NCI-H460 (cell line): ENCODE data around the gene IMP3. TPM values are rescaled to one million over a fixed set of nuclear protein-coding genes. Genes with fewer than 3 reads are reported as not detected.
A peak's percentile ranks its signal among the peaks of the same experiment; 100 is the strongest.
"Not testable (repeated sequence)": the region's sequence is repeated elsewhere in the genome, so short reads cannot be mapped to it uniquely, and the experiment has no call there.

Source experiments
- DNase-seq: peaks from one replicate; pipeline ENCODE4 v3.0.0-alpha.2; 2016; ENCODE audit warnings: low read depth; ENCODE audit errors: extremely low read depth
- total RNA-seq: library from RNA; depleted of rRNA; stranded (reverse); fragments of >200 nt; shearing (Covaris generic); gene quantifications from 2 replicates; pipeline ENCODE4 v1.2.3, GENCODE V29; 2014

Gene IMP3
- total RNA-seq, 1 experiment from 2014 or later: 59.8 TPM

DNA sequence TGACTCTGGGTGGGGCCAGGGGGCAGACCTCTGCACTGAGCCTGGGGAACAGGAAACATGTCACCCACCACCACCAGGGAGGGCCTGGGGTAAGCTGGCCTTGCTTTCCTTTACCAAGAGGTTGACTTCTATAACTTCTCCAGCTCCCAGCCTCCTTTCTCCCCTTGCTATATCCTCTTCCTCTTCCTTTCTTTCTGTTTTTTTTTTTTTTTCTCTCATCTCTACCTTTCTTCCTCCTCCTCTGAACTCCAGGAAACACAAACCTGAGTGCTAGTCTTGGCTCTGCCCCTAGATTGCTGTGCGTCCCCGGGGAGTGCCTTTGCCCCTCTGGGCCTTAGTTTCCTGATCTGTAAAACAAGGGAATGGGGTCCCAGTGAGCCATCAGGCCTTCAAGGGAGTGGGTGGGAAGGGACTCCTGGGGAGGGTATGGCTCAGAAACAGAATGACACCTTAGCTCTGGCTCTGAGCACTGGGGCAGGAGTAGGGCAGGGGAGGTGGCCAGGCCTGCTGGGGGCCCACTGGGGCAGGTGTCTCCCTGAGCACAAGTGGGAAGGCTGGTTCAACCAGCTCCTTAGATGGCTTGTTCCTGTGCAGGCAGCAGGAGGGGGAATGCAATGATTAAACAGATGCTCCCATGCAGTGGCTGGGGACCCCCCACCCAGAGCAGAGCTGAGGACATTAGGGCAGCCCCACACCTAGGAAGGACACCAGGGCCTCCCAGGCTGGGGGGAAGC lies 12.0 kb upstream of the IMP3 start:
- no peak for DNase-seq

DNA sequence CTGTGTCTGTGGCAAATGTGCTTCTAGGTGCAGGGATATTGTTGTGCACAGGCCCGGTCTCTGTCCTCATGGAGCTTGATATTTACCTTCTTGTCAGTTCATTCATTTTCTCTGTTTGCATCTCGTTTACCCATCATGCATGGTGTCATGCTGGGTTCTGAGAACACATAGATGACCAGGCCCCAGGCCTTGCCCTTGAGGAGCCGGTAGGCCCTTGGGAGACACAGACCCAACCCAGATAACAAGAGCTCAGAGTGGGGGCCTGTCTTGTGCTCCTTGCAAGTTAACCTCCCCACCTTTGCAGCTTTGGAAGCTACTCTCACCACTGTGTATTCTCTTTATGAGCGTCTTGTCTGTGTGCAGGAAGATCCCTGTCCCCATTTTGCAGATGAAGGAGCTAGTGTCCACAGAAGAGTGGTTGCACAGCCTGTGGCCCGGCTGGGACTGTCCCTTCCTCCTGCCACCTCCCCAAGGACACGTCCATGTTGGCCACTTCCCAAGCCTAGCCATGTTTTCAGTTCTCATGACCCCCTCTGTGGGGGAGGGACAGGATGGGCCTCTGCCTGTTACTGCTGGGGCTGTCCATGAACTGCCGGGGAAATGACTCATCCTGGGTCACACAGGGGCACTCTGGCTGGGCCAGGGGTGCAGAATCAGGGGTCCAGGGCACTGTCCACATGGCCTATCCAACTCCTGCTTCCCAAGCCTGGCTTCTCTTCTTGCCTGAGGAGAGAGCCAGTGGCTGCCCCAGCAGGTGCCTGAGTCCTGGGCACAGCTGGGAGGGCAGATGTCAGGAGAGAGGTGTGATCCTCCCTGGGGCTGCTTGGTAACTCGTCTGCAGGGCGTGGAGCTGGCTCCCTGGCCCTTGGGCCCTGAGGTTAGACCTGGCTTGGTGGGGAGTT lies 11.1 kb upstream of the IMP3 start:
- DNase-seq: no peak

DNA sequence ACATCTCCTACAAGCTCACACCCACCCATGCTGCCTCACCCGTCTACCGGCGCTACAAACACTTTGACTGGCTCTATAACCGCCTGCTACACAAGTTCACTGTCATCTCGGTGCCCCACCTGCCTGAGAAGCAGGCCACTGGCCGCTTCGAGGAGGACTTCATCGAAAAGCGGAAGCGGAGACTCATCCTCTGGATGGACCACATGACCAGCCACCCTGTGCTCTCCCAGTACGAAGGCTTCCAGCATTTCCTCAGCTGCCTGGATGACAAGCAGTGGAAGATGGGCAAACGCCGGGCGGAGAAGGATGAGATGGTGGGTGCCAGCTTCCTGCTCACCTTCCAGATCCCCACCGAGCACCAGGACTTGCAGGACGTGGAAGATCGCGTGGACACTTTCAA lies 9.8 kb upstream of the IMP3 start:
- DNase-seq: no peak

DNA sequence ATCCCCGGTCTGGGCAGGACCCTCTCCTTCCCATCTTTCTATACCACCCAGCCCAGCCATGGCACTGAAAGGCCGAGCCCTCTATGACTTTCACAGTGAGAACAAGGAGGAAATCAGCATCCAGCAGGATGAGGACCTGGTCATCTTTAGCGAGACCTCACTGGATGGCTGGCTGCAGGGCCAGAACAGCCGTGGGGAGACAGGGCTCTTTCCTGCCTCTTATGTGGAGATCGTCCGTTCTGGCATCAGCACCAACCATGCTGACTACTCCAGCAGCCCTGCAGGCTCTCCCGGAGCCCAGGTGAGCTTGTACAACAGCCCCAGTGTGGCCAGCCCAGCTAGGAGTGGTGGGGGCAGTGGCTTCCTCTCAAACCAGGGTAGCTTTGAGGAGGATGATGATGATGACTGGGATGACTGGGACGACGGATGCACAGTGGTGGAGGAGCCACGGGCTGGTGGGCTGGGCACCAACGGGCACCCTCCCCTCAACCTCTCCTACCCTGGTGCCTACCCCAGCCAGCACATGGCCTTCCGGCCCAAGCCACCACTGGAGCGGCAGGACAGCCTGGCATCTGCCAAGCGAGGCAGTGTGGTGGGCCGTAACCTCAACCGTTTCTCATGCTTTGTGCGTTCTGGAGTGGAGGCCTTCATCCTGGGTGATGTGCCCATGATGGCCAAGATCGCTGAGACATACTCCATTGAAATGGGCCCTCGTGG lies 9.2 kb upstream of the IMP3 start:
- DNase-seq: no peak

DNA sequence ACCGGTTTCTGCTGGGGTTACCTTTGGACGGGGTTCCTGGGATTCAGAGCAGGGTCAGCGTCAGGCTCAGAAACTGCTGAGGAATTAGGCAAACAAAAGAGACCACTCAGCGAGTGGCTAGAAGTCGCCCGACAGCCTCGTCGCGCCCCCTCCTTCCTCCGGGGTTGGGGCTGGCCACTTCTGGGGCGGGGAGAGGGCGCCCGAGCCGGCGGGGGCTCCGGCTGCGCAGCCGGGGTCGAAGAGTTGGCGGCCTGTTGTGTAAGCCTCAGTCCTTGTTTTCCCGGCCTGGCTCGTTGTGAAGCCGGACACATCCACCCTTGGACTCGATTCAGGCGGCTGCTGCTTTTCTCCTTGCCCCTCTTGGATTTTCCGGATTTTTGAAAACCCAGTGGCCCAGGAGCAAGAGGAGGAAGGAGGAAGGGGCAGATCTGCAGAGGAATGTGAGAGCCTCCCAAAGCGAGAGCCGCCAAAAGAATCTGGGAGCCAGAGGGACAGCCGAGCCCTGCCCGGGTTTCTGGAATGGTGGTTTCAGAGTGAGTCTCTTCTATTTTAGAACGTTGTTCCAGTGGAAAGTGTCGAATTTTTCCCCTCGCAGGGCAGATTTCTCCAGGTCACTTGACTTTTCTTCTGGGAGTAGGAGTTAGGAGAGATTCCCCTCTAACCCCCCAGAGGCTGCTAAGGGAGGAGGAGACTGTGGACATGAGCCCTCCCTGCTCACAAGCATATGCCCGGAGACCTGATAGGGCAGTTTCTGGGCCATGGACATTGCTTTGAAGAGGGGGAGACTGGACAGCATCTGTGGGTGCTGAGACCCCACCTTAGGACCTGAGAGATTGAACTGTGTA lies 8.4 kb upstream of the IMP3 start:
- DNase-seq: no peak

DNA sequence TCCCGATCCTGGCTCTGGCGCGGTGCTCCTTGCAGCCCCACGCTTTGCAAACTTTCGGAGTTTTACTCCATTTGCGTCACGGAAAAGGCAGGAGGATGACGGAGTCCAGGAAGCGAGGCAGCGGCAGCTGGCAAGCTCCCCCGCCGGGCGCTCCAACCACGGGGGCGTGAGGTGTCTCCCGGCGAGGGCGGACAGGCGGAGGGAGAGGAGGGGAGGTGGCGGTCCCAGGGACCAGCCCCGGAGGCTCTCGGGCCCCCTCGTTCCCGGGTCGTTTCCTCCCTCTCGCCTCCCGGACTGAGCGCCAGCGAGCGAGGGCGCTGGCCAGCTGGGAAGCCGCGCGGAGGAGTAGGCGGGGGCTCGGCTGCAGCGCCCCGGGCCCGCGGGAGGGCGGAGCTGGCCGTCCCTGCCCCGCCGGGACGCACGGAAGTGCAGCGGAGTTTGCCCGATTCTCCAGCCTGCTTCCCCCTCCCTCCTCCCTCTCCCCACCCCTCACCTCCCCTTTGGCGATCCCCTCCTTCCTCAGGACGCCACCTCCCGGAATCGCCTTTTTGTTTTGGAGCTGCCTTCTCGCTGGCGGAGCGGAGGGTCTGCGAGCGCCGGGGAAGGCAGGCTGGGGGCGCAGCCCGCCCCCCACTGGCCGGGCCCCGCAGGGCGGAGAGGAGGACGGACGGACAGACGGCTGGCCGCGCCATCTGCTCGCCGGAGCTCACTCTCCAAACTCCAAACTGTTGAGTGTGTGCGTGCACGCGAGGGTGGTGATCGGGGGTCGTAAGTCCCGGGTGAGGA lies 7.5 kb upstream of the IMP3 start, which contains the start of gene SNX33:
Gene SNX33 (plus strand): TSS at position 543 of the 786 bp plus-strand sequence. CDS start 1,191 bp downstream, outside the sequence.
- DNase-seq: peak; percentile 50

DNA sequence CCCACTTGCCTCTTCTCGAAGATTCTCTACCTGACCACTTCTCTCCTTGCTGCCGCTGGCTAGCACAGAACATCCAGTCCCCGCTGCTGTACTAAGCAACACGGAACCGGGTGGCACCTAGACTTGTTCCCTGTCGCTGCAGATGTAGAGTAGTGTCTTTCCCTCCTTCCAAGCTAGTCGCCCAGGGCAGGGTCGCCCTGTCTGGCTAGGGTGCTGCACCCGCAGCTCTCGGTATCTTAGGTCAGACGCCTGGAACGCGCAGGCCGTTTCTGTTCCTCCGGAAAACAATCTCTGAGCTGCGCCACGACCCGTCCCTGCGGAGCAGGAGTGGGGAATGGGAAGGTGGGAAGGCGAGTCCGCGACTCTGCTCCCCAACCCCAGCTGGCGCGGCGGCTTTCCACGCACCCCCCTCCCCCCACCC lies 6.9 kb upstream of the IMP3 start:
- DNase-seq: no peak

DNA sequence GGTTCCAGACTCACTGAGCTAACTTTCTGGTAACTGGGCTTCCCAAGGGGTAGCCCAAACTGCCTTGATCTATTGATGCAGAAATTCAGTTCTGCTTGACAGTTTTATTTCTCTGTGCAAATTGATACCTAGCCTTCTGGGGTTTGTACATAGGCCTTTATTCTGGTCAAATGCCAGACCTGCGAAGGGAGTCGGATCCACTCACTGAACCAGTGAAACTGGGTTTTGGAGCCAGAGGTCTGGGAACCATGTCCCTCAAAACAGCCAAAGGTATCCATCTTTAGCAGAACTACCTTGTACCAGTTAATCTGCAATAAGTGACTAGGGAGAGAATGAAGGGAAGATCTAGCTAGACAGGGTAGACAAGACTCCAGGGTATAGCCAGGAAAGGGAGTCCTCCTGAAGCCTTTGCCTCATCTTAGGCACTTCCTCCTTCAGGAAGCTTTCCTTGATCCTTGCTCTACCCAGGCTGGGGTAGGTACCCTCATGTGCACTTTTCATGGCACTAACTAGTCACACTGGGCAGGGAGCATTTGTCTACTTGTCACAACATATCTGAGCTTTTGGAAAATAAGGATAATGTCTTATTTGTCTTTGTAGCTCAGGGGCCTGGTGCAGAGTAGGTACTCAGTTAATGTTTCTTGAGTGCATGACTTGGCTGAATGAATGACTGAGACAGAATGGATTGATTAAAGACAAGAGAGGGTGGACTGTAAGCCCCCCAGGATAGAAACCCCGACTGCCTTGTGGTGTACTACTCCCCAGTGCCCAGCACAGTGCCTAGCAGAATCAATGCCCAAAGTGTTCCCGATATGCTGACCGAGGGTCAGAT lies 6.3 kb upstream of the IMP3 start:
- no peak for DNase-seq

DNA sequence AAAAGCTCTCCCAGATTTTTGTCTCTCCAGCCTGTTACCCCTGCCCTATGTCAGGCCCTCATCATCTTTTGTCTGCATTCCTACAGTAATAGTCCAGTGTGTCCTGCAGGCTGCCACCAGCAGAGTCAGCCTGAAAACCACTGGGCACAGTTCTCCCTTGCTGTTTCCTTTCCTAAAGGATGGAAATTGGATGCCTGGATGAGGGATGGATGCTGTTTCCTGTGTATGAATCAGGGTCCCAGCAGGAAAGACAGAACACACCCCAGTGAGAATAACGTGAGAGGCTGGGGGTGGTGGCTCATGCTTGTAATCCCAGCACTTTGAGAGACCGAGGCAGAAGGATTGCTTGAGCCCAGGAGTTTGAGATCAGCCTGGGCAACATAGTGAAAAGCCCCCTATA lies 4.4 kb upstream of the IMP3 start:
- DNase-seq: no peak

DNA sequence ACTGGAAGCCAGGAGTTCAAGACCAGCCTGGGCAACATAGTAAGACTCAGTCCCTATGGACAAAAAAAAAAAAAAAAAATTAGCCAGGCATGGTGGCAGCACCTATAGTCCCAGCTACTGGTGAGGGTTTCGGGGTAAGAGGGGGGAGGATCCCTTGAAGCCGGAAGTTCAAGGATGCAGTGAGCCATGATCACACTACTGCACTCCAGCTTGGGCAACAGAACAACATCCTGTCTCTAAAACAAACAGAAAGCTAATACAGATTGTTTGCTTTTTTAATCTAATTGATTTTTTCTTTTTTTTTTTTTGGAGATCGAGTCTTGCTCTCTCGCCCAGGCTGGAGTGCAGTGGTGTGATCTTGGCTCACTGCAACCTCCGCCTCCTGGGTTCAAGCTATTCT lies 1.6 kb upstream of the IMP3 start:
- DNase-seq: no peak

DNA sequence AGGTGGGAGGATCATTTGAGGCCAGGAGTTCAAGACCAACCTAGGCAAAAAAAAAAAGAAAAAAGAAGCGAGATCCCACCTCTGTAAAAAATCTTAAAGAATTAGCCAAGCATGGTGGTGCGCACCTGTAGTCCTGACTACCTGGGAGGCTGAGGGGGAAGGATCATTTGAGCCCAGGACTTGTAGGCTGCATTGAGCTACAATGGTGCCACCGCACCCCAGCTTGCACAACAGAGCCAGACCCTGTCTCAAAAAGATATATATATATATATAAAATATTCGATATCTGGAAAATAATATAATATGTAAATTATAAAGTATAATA lies 1.1 kb upstream of the IMP3 start:
- DNase-seq: no peak

DNA sequence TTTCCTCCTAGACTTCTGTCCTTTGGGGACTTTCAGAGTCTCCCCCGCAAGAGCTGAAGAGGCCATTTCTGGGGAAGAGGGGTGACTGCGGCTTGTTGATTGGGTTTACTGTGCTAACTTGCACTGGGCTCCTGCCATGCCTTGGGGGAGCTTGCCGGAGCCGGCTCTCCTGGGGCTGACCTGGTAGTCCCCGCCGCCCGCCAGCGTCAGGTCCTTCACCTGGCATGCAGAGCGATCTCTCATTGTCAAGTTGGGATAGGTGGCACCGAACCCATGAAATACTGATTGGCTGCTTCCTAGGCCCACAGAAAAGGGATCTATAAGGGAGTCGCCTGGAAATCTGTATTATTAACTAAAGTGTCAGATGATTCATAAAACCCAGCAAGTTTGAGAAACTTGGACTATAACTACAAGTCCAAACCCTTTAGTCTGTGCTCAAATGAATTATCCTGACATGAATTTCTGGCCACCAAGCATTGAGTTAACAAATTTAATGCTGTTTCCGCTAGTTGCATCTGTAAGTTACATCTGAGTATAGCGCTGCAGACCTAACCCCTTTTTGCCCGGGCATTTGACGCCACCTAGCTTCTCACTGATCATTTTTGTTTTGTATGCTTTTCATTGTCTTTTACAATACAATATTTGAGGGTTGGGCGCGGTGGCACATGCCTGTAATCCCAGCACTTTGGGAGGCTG lies 607 bp upstream of the IMP3 start:
- DNase-seq: peak; percentile 48

DNA sequence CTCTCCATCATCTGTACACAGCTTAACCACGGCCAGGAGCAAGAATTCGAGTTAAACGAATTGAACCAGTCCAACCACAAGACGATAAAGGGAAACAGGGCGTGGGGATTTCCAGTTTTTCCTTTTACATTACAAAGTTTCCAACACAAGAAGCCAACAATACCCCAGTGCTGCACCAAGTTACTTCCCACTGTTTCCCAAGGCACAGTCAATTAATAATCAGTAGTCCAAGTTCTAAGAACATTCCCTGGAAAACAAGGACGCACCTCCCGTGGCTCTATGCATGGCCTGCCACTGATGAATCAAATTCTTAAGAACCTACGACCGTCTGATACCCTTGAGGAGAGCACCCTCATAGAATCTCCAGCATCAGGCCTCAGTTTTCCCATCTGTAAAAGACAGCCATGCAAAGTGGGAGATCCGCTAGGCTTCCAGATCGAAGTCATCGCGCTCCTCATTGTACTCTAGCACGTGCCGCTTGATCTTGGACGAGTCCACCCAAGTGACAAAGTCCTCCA lies 774 bp downstream of the IMP3 start:
- no peak for DNase-seq

DNA sequence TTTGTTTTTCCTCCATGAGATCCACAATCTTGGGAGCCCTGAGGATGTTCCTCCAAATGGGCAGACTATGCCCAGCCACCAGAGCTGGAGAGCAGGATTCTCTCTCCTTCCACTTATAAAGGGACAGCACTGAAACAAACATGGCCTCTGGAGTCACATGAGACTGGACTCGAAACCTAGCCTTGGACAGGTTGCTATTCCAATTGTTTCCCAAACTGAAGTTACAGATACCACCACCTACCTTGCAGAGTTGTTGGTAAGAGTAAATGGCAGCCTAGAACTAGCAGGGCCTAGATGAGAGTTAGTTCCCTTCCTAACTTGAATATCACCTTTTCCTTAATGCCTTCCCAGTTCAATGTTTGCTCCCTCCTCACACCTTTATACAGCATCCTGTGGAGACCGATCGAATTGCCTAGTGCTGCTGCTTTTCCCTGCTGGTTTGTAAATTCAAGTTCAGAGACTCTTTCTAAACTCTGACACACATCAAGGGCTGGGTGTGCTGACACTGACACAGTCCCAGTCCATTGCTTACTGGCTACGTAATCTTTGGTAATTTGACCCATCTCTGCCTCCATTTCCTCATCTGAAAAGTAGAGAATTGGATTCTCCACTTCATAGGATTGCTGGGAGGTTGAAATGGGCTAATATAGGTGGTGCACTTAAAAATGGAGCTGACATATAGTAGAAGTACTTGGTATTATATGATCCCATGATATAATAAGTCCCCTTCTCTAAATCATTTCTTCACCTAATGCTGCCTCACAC lies 2.6 kb downstream of the IMP3 start:
- DNase-seq: no peak

DNA sequence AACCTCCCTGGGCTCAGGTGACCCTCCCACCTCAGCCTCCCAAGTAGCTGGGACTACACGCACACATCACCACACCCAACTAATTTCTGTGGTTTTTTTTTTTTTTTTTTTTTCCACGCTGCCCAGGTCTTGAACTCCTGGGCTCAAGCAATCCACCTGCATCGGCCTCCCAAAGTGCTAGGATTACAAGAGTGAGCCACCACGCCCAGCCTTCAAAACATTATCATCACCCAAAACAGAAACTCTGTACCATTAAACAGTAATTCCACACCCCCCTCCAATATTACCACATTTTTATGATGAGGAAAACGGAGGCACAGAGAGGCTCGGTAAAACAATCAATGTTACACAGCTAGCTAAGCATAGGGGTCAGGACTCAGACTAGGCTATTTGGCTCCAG lies 4.0 kb downstream of the IMP3 start:
- no peak for DNase-seq

DNA sequence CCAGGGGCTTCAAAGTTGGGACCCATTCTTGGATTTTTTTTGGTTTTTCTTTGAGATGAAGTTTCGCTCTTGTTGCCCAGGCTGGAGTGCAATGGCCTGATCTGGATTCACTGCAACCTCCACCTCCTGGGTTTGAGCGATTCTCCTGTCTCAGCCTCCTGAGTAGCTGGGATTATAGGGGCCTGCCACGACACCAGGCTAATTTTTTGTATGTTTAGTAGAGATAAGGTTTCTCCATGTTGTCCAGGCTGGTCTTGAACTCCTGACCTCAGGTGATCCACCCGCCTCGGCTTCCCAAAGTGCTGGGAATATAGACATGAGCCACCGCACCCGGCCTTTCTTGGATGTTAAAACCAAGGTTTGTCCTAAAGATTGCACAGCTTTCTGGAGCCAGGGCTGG lies 6.1 kb downstream of the IMP3 start:
- not testable (repeated sequence) for DNase-seq

DNA sequence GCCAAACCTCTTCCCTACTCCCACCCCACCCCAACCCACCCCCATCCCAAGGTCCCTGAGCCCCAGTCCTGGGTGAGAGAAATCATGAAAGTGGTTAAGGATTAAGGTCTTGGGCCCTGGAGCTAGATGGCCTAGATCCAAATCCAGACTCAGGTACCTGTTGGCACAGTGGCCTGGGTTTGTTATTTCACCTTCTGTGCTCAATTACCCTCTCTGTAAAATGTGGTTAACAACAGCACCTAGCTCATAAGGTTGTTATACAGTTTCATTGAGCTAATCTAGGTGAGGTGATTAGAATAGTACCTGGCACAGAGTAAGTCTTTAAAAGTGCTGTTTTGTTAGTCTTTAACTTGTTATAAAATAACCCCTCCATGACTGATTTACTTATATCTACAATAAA lies 8.1 kb downstream of the IMP3 start:
- no peak for DNase-seq
